22Rv1 (cell line): ENCODE results near the gene TIAM2.

ENCODE experiments used
- CTCF ChIP-seq: fragments of 450-650 bp; IDR thresholded peaks from 2 replicates; pipeline ENCODE4 v1.5.1; 2017; ENCODE audit warnings: mild to moderate bottlenecking
- ZFX ChIP-seq: fragments of 450-650 bp; IDR thresholded peaks from 2 replicates; pipeline ENCODE4 v1.6.1; 2017; ENCODE audit warnings: antibody characterized with exemption, borderline replicate concordance

- TF ChIP-seq CTCF (no peak), ZFX (no peak)
These were observed 204.9 kb downstream of the TIAM2 start for GRCh38 chr6:155200012-155200411.
